Measurements from ENCODE around the gene DUS3L.

Gene DUS3L

DNA sequence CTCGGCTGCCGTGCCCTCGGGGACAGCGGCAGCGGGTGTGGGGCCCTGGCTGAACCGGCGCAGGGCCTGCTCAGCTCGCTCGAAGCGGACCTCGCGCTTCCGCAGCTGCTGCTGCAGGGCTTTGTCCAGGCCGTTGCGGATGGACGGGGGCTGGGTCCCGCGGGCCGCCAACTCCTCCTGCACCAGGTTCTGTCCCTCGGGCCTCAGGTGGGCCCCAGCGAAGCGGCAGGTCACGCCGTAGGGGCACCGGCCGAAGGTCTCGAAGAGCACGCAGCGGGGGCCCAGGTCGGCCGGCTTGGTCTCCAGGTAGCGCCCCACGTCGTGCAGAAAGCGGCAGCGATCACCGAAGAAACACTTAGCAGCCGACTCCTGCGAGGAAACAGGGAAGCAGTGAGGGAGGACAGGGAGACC, 1.6 kb downstream of the DUS3L start:
- Histone ChIP-seq H3K4me2 (ENCODE audit: low read length) (no peak overlapping the region), H3K36me3 (replicated peaks; ENCODE audit: low read depth, low read length) (peaks cover 41% of the 10 kb centered on the region)

DNA sequence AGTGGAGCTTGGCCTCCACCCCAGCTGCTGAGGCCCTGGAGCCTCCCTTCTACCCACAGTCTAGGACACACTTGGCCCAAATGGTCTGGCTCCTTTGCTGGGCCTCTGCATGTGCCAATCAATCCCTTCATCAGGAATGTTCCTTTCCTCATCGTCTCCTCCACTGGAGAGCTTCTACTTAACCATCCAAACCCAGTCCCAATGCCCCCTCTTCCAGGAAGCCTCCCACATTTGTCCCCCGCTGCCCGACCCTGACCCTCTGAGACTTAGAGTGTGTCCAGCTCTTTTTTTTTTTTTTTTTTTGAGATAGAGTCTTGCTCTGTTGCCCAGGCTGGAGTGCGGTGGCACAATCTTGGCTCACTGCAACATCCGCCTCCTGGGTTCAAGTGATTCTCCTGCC, 2.5 kb downstream of the DUS3L start:
- H2AFZ ChIP-seq (ENCODE audit: low read depth, low read length) = no peak overlapping the region
- H3K4me2 ChIP-seq (ENCODE audit: low read length) = no peak overlapping the region
- peaks cover 16% of the 10 kb centered on the region for H3K79me2 ChIP-seq (ENCODE audit: low read length)
- no peaks in the 10 kb centered on the region for H3K9me3 ChIP-seq (ENCODE audit: insufficient read depth, low read length)
- no peak for TF ChIP-seq EZH2phosphoT487 (IDR thresholded peaks at IDR 0.05; ENCODE audit: low read depth)
- TF ChIP-seq, protein P1, sequence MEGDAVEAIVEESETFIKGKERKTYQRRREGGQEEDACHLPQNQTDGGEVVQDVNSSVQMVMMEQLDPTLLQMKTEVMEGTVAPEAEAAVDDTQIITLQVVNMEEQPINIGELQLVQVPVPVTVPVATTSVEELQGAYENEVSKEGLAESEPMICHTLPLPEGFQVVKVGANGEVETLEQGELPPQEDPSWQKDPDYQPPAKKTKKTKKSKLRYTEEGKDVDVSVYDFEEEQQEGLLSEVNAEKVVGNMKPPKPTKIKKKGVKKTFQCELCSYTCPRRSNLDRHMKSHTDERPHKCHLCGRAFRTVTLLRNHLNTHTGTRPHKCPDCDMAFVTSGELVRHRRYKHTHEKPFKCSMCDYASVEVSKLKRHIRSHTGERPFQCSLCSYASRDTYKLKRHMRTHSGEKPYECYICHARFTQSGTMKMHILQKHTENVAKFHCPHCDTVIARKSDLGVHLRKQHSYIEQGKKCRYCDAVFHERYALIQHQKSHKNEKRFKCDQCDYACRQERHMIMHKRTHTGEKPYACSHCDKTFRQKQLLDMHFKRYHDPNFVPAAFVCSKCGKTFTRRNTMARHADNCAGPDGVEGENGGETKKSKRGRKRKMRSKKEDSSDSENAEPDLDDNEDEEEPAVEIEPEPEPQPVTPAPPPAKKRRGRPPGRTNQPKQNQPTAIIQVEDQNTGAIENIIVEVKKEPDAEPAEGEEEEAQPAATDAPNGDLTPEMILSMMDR (IDR thresholded peaks at IDR 0.05; ENCODE audit: low read depth, low read length) = no peak
- H3K4me3 ChIP-seq (ENCODE audit: low read length) = no peak overlapping the region
- H3K27me3 ChIP-seq (ENCODE audit: low read depth, low read length) = no peaks in the 10 kb centered on the region
- H3K27ac ChIP-seq (ENCODE audit: low read length) = no peak overlapping the region
- peaks cover 41% of the 10 kb centered on the region for H3K36me3 ChIP-seq (replicated peaks; ENCODE audit: low read depth, low read length)
- H3K4me1 ChIP-seq (ENCODE audit: low read length) = peaks cover 9% of the 10 kb centered on the region
- no peak overlapping the region for H3K9ac ChIP-seq (ENCODE audit: low read length)
- 0 out of 2 replicates have a peak, but pooled peaks cover 3% of the 10 kb centered on the region for H4K20me1 ChIP-seq (ENCODE audit: insufficient read depth, low read length)

More for the DNA sequence above, 1.6 kb downstream of the DUS3L start:
- Histone ChIP-seq H3K9me3 (ENCODE audit: insufficient read depth, low read length) (no peaks in the 10 kb centered on the region), H3K27me3 (ENCODE audit: low read depth, low read length) (no peaks in the 10 kb centered on the region), H3K27ac (ENCODE audit: low read length) (no peak overlapping the region), H3K9ac (ENCODE audit: low read length) (no peak overlapping the region), H3K79me2 (ENCODE audit: low read length) (peaks cover 16% of the 10 kb centered on the region), H4K20me1 (ENCODE audit: insufficient read depth, low read length) (0 out of 2 replicates have a peak, but pooled peaks cover 3% of the 10 kb centered on the region), H2AFZ (ENCODE audit: low read depth, low read length) (no peak overlapping the region), H3K4me1 (ENCODE audit: low read length) (peaks cover 9% of the 10 kb centered on the region), H3K4me3 (ENCODE audit: low read length) (no peak overlapping the region)
- no peak for TF ChIP-seq EZH2phosphoT487 (IDR thresholded peaks at IDR 0.05; ENCODE audit: low read depth)
- TF ChIP-seq, protein P1 (IDR thresholded peaks at IDR 0.05; ENCODE audit: low read depth, low read length) = no peak

DNA sequence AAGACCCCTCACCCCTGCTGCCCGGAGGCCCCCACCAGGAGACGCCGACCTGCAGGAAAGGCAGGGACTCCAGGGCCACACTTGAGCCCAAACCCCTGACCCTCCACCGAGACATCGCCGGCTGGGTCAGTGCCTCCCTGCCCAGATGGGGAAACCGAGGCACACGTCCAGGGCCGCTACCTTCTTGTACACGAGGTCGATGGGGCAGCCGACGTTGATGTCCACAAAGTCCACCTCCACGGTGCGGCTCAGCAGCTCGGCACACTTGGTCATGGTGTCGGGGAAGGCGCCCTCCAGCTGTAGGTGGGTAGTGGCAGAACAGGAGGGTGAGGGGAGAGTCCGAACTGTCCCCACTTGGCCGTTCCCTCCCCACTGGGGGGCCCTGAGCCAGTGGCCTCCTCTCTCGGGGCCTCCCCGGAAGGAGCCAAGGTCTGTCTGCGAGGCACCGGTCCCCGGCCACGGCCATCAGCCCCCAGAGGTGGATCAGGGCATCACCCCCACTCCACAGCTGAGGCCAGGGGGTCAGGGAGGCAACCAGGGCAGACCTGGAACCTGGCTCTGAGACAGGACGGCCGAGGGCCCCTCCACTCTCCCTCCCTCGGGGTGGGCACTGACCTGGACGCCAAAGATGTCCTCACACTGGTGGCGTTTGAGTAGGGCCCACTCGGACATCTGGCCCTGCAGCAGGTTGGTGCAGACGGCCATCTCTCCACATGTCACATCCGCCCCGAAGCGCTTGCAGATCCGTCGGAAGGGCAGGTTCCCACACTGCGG, 3.4 kb downstream of the DUS3L start:
- Histone ChIP-seq H3K36me3 (replicated peaks; ENCODE audit: low read depth, low read length) (peaks cover 47% of the 10 kb centered on the region), H3K9ac (ENCODE audit: low read length) (no peak overlapping the region), H3K79me2 (ENCODE audit: low read length) (peaks cover 16% of the 10 kb centered on the region), H3K27ac (ENCODE audit: low read length) (no peak overlapping the region), H3K9me3 (ENCODE audit: insufficient read depth, low read length) (no peaks in the 10 kb centered on the region), H3K27me3 (ENCODE audit: low read depth, low read length) (no peaks in the 10 kb centered on the region), H4K20me1 (ENCODE audit: insufficient read depth, low read length) (0 out of 2 replicates have a peak, but pooled peaks cover 3% of the 10 kb centered on the region), H2AFZ (ENCODE audit: low read depth, low read length) (no peak overlapping the region), H3K4me1 (ENCODE audit: low read length) (peaks cover 9% of the 10 kb centered on the region), H3K4me2 (ENCODE audit: low read length) (no peak overlapping the region), H3K4me3 (ENCODE audit: low read length) (no peak overlapping the region)
- no peak for TF ChIP-seq EZH2phosphoT487 (IDR thresholded peaks at IDR 0.05; ENCODE audit: low read depth)
- TF ChIP-seq, protein P1 (IDR thresholded peaks at IDR 0.05; ENCODE audit: low read depth, low read length) = no peak

DNA sequence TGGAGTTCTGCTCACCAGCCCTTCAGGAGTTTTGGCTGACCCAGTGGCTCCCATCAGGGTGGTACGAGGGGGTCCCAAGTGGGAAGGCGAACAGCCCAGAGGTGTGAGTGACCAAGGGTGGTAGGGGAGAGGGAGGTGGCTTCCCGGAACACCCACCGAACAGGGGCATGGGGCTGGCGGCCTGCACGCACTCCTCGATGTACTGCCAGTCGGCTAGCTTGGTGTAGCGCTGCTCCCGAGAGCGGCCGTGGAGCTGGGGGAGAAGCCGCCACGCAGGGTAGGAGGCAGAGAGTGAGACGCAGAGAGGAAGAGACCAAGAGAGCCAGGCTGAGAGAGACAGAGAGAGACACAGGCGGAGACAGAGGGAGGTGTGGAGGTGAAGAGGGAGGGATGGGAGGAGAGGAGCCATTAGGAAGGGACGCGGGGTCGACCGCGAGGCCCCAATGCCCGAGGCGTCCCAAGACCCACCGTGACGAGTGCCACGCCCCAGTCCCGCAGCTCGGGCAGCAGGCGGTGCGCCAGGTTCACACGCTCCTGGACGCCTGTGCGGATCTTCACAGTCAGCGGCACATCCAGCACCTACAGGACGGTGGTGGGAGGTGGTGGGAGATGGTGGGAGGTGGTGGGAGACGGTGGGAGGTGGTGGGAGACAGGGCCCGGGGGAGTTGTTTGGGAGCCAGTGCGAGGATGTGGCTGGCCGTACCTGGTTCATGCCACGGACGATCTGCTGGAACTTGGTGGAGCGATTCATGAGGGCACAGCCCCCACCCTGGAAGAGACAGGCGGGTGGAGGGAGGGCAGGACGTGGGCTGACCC, 4.2 kb downstream of the DUS3L start:
- H4K20me1 ChIP-seq (ENCODE audit: insufficient read depth, low read length) = 0 out of 2 replicates have a peak, but pooled peaks cover 3% of the 10 kb centered on the region
- TF ChIP-seq, protein P1 (IDR thresholded peaks at IDR 0.05; ENCODE audit: low read depth, low read length) = no peak
- no peak for TF ChIP-seq EZH2phosphoT487 (IDR thresholded peaks at IDR 0.05; ENCODE audit: low read depth)

More for the DNA sequence above, 4.2 kb downstream of the DUS3L start:
- no peak overlapping the region for H3K4me3 ChIP-seq (ENCODE audit: low read length)
- no peak overlapping the region for H3K27ac ChIP-seq (ENCODE audit: low read length)
- no peak overlapping the region for H2AFZ ChIP-seq (ENCODE audit: low read depth, low read length)
- H3K9me3 ChIP-seq (ENCODE audit: insufficient read depth, low read length) = no peaks in the 10 kb centered on the region
- H3K79me2 ChIP-seq (ENCODE audit: low read length) = peaks cover 16% of the 10 kb centered on the region
- no peak overlapping the region for H3K4me2 ChIP-seq (ENCODE audit: low read length)
- H3K36me3 ChIP-seq (replicated peaks; ENCODE audit: low read depth, low read length) = peaks cover 54% of the 10 kb centered on the region
- no peak overlapping the region for H3K9ac ChIP-seq (ENCODE audit: low read length)
- no peaks in the 10 kb centered on the region for H3K27me3 ChIP-seq (ENCODE audit: low read depth, low read length)
- H3K4me1 ChIP-seq (ENCODE audit: low read length) = peaks cover 9% of the 10 kb centered on the region

Measured in OCI-LY3 (cell line).